ENCODE results near the gene LGR5.

Gene LGR5

GRCh38 chr12:71521125-71521524 is 81.5 kb downstream of the LGR5 start:
- Histone ChIP-seq H3K4me1 (ENCODE audit: insufficient read depth, low read length) (no peaks in the 10 kb centered on the region), H3K9me3 (ENCODE audit: low read length) (no peaks in the 10 kb centered on the region), H3K36me3 (ENCODE audit: insufficient read depth, low read length) (no peaks in the 10 kb centered on the region), H3K9ac (ENCODE audit: low read length) (no peak overlapping the region), H3K27ac (ENCODE audit: low read depth, low read length) (no peak overlapping the region), H3K4me3 (ENCODE audit: low read depth in 1 of 2, low read length in 2 of 2) (no peak overlapping the region), H3K27me3 (ENCODE audit: control insufficient read depth in 1 of 2, insufficient read depth in 2 of 2, low read length in 2 of 2) (no peaks in the 10 kb centered on the region)

GRCh38 chr12:71524626-71525025 is 85.0 kb downstream of the LGR5 start:
- no peaks in the 10 kb centered on the region for H3K9me3 ChIP-seq (ENCODE audit: low read length)
- no peaks in the 10 kb centered on the region for H3K27me3 ChIP-seq (ENCODE audit: control insufficient read depth in 1 of 2, insufficient read depth in 2 of 2, low read length in 2 of 2)
- no peaks in the 10 kb centered on the region for H3K4me1 ChIP-seq (ENCODE audit: insufficient read depth, low read length)
- H3K9ac ChIP-seq (ENCODE audit: low read length) = no peak overlapping the region
- H3K27ac ChIP-seq (ENCODE audit: low read depth, low read length) = no peak overlapping the region
- no peak overlapping the region for H3K4me3 ChIP-seq (ENCODE audit: low read depth in 1 of 2, low read length in 2 of 2)
- H3K36me3 ChIP-seq (ENCODE audit: insufficient read depth, low read length) = no peaks in the 10 kb centered on the region

- no peaks in the 10 kb centered on the region for H3K36me3 ChIP-seq (ENCODE audit: insufficient read depth, low read length)
- no peaks in the 10 kb centered on the region for H3K4me1 ChIP-seq (ENCODE audit: insufficient read depth, low read length)
- H3K9ac ChIP-seq (ENCODE audit: low read length) = no peak overlapping the region
- H3K4me3 ChIP-seq (ENCODE audit: low read depth in 1 of 2, low read length in 2 of 2) = no peak overlapping the region
- H3K27ac ChIP-seq (ENCODE audit: low read depth, low read length) = no peak overlapping the region
- H3K27me3 ChIP-seq (ENCODE audit: control insufficient read depth in 1 of 2, insufficient read depth in 2 of 2, low read length in 2 of 2) = no peaks in the 10 kb centered on the region
- H3K9me3 ChIP-seq (ENCODE audit: low read length) = no peaks in the 10 kb centered on the region
These were observed 94.1 kb downstream of the LGR5 start for GRCh38 chr12:71533703-71534102.

- no peaks in the 10 kb centered on the region for H3K4me1 ChIP-seq (ENCODE audit: insufficient read depth, low read length)
- no peaks in the 10 kb centered on the region for H3K36me3 ChIP-seq (ENCODE audit: insufficient read depth, low read length)
- H3K27ac ChIP-seq (ENCODE audit: low read depth, low read length) = no peak overlapping the region
- no peaks in the 10 kb centered on the region for H3K9me3 ChIP-seq (ENCODE audit: low read length)
- no peaks in the 10 kb centered on the region for H3K27me3 ChIP-seq (ENCODE audit: control insufficient read depth in 1 of 2, insufficient read depth in 2 of 2, low read length in 2 of 2)
- no peak overlapping the region for H3K4me3 ChIP-seq (ENCODE audit: low read depth in 1 of 2, low read length in 2 of 2)
- no peak overlapping the region for H3K9ac ChIP-seq (ENCODE audit: low read length)
These were observed 96.8 kb downstream of the LGR5 start for GRCh38 chr12:71536279-71536938.

GRCh38 chr12:71536939-71537622 is 97.5 kb downstream of the LGR5 start:
- no peaks in the 10 kb centered on the region for H3K27me3 ChIP-seq (ENCODE audit: control insufficient read depth in 1 of 2, insufficient read depth in 2 of 2, low read length in 2 of 2)
- no peak overlapping the region for H3K9ac ChIP-seq (ENCODE audit: low read length)
- no peaks in the 10 kb centered on the region for H3K9me3 ChIP-seq (ENCODE audit: low read length)
- H3K27ac ChIP-seq (ENCODE audit: low read depth, low read length) = no peak overlapping the region
- H3K4me1 ChIP-seq (ENCODE audit: insufficient read depth, low read length) = no peaks in the 10 kb centered on the region
- H3K36me3 ChIP-seq (ENCODE audit: insufficient read depth, low read length) = no peaks in the 10 kb centered on the region
- no peak overlapping the region for H3K4me3 ChIP-seq (ENCODE audit: low read depth in 1 of 2, low read length in 2 of 2)

GRCh38 chr12:71538807-71539206 is 99.2 kb downstream of the LGR5 start:
- Histone ChIP-seq H3K36me3 (ENCODE audit: insufficient read depth, low read length) (no peaks in the 10 kb centered on the region), H3K27ac (ENCODE audit: low read depth, low read length) (no peak overlapping the region), H3K27me3 (ENCODE audit: control insufficient read depth in 1 of 2, insufficient read depth in 2 of 2, low read length in 2 of 2) (no peaks in the 10 kb centered on the region), H3K9me3 (ENCODE audit: low read length) (no peaks in the 10 kb centered on the region), H3K4me3 (ENCODE audit: low read depth in 1 of 2, low read length in 2 of 2) (no peak overlapping the region), H3K9ac (ENCODE audit: low read length) (no peak overlapping the region), H3K4me1 (ENCODE audit: insufficient read depth, low read length) (no peaks in the 10 kb centered on the region)

- no peak overlapping the region for H3K27ac ChIP-seq (ENCODE audit: low read depth, low read length)
- no peaks in the 10 kb centered on the region for H3K27me3 ChIP-seq (ENCODE audit: control insufficient read depth in 1 of 2, insufficient read depth in 2 of 2, low read length in 2 of 2)
- H3K9me3 ChIP-seq (ENCODE audit: low read length) = no peaks in the 10 kb centered on the region
- H3K4me3 ChIP-seq (ENCODE audit: low read depth in 1 of 2, low read length in 2 of 2) = no peak overlapping the region
- H3K9ac ChIP-seq (ENCODE audit: low read length) = no peak overlapping the region
- no peaks in the 10 kb centered on the region for H3K4me1 ChIP-seq (ENCODE audit: insufficient read depth, low read length)
- no peaks in the 10 kb centered on the region for H3K36me3 ChIP-seq (ENCODE audit: insufficient read depth, low read length)
These were observed 102.0 kb downstream of the LGR5 start for GRCh38 chr12:71541583-71541982.

GRCh38 chr12:71546322-71546861 is 106.8 kb downstream of the LGR5 start:
- Histone ChIP-seq H3K9ac (ENCODE audit: low read length) (no peak overlapping the region), H3K27ac (ENCODE audit: low read depth, low read length) (no peak overlapping the region), H3K4me1 (ENCODE audit: insufficient read depth, low read length) (no peaks in the 10 kb centered on the region), H3K36me3 (ENCODE audit: insufficient read depth, low read length) (no peaks in the 10 kb centered on the region), H3K27me3 (ENCODE audit: control insufficient read depth in 1 of 2, insufficient read depth in 2 of 2, low read length in 2 of 2) (no peaks in the 10 kb centered on the region), H3K9me3 (ENCODE audit: low read length) (no peaks in the 10 kb centered on the region), H3K4me3 (ENCODE audit: low read depth in 1 of 2, low read length in 2 of 2) (no peak overlapping the region)

- no peaks in the 10 kb centered on the region for H3K27me3 ChIP-seq (ENCODE audit: control insufficient read depth in 1 of 2, insufficient read depth in 2 of 2, low read length in 2 of 2)
- H3K36me3 ChIP-seq (ENCODE audit: insufficient read depth, low read length) = no peaks in the 10 kb centered on the region
- H3K4me3 ChIP-seq (ENCODE audit: low read depth in 1 of 2, low read length in 2 of 2) = no peak overlapping the region
- no peaks in the 10 kb centered on the region for H3K9me3 ChIP-seq (ENCODE audit: low read length)
- no peaks in the 10 kb centered on the region for H3K4me1 ChIP-seq (ENCODE audit: insufficient read depth, low read length)
- H3K9ac ChIP-seq (ENCODE audit: low read length) = no peak overlapping the region
- H3K27ac ChIP-seq (ENCODE audit: low read depth, low read length) = no peak overlapping the region
These were observed 109.3 kb downstream of the LGR5 start for GRCh38 chr12:71548893-71549292.

- H3K36me3 ChIP-seq (ENCODE audit: insufficient read depth, low read length) = no peaks in the 10 kb centered on the region
- H3K9me3 ChIP-seq (ENCODE audit: low read length) = no peaks in the 10 kb centered on the region
- no peaks in the 10 kb centered on the region for H3K27me3 ChIP-seq (ENCODE audit: control insufficient read depth in 1 of 2, insufficient read depth in 2 of 2, low read length in 2 of 2)
- H3K4me3 ChIP-seq (ENCODE audit: low read depth in 1 of 2, low read length in 2 of 2) = no peak overlapping the region
- no peak overlapping the region for H3K9ac ChIP-seq (ENCODE audit: low read length)
- H3K27ac ChIP-seq (ENCODE audit: low read depth, low read length) = no peak overlapping the region
- H3K4me1 ChIP-seq (ENCODE audit: insufficient read depth, low read length) = no peaks in the 10 kb centered on the region
These were observed 111.9 kb downstream of the LGR5 start for GRCh38 chr12:71551529-71551928.

- no peak overlapping the region for H3K9ac ChIP-seq (ENCODE audit: low read length)
- no peaks in the 10 kb centered on the region for H3K36me3 ChIP-seq (ENCODE audit: insufficient read depth, low read length)
- no peak overlapping the region for H3K27ac ChIP-seq (ENCODE audit: low read depth, low read length)
- H3K4me1 ChIP-seq (ENCODE audit: insufficient read depth, low read length) = no peaks in the 10 kb centered on the region
- H3K9me3 ChIP-seq (ENCODE audit: low read length) = no peaks in the 10 kb centered on the region
- H3K4me3 ChIP-seq (ENCODE audit: low read depth in 1 of 2, low read length in 2 of 2) = no peak overlapping the region
- no peaks in the 10 kb centered on the region for H3K27me3 ChIP-seq (ENCODE audit: control insufficient read depth in 1 of 2, insufficient read depth in 2 of 2, low read length in 2 of 2)
These were observed 113.3 kb downstream of the LGR5 start for GRCh38 chr12:71552728-71553501.
